OCI-LY7 (cell line): ENCODE results near the gene YWHAQ. TPM values are rescaled to one million over a fixed set of nuclear protein-coding genes. Genes with fewer than 3 reads are reported as not detected.

Source experiments
- BruUV-seq: library from RNA; stranded (reverse); fragments of 400-500 nt; replicated peaks from 2 replicates; lab custom pipeline; 2021; lab: Mats Ljungman, UMichigan
- CTCF ChIA-PET: fragments of 300-600 bp; sonication (Branson Sonifier 250); formaldehyde crosslinking; loops from one replicate; lab custom pipeline; 2022; ENCODE audit warnings: antibody characterized with exemption; ENCODE audit not compliant: unreplicated experiment; lab: Charles Lee
- POLR2A ChIA-PET: fragments of 300-600 bp; sonication (Branson Sonifier 250); formaldehyde crosslinking; loops from one replicate; lab custom pipeline; 2022; ENCODE audit warnings: antibody characterized with exemption; lab: Charles Lee
- DNase-seq: peaks from one replicate; pipeline ENCODE4 v3.0.0-alpha.2; 2015; ENCODE audit warnings: low spot score
- H2AFZ ChIP-seq: fragments of 200-600 bp; sonication (generic), shearing (Covaris generic); 2 replicates; pipeline ENCODE4 v1.6.1; 2014; ENCODE audit warnings: mild to moderate bottlenecking, antibody characterized with exemption, low read length, moderate library complexity
- H3K27ac ChIP-seq: fragments of 200-600 bp; sonication (generic); 2 replicates; pipeline ENCODE4 v1.5.1; 2014; ENCODE audit warnings: mixed run types, low read depth, mild to moderate bottlenecking, moderate library complexity, low read length, inconsistent platforms; ENCODE audit not compliant: poor library complexity, severe bottlenecking
- H3K36me3 ChIP-seq: fragments of 200-600 bp; sonication (generic); 2 replicates; pipeline ENCODE4 v1.6.1; 2014; ENCODE audit warnings: mild to moderate bottlenecking, antibody characterized with exemption, low read length, moderate library complexity, mixed read lengths; ENCODE audit not compliant: insufficient read depth
- H3K4me1 ChIP-seq: fragments of 200-600 bp; sonication (generic); 2 replicates; pipeline ENCODE4 v1.5.1; 2014; ENCODE audit warnings: mild to moderate bottlenecking, low read length; ENCODE audit not compliant: insufficient read depth, poor library complexity, severe bottlenecking
- H3K4me2 ChIP-seq: fragments of 200-600 bp; sonication (generic); 2 replicates; pipeline ENCODE4 v1.6.1; 2014; ENCODE audit warnings: mild to moderate bottlenecking, low read length
- H3K4me3 ChIP-seq: fragments of 200-600 bp; sonication (generic); 2 replicates; pipeline ENCODE4 v1.5.1; 2014; ENCODE audit warnings: mild to moderate bottlenecking, low read depth, low read length; ENCODE audit not compliant: poor library complexity, severe bottlenecking
- H3K79me2 ChIP-seq: fragments of 200-600 bp; sonication (generic); 2 replicates; pipeline ENCODE4 v1.6.1; 2016; ENCODE audit warnings: low read depth, mild to moderate bottlenecking, low read length, moderate library complexity, mixed read lengths; ENCODE audit not compliant: insufficient read depth
- H3K9me2 ChIP-seq: fragments of 200-600 bp; sonication (generic); 2 replicates; pipeline ENCODE4 v1.6.1; 2016; ENCODE audit warnings: mild to moderate bottlenecking, low read length, mixed read lengths; ENCODE audit not compliant: insufficient read depth
- H3K9me3 ChIP-seq: fragments of 200-600 bp; sonication (generic); 2 replicates; pipeline ENCODE4 v1.6.1; 2014; ENCODE audit warnings: mild to moderate bottlenecking, mixed run types, low read length, mixed read lengths
- H4K20me1 ChIP-seq: fragments of 200-600 bp; sonication (generic); 2 replicates; pipeline ENCODE4 v1.6.1; 2014; ENCODE audit warnings: mild to moderate bottlenecking, antibody characterized with exemption, low read length, moderate library complexity, mixed read lengths; ENCODE audit not compliant: insufficient read depth
- EZH2phosphoT487 ChIP-seq: fragments of 200-600 bp; sonication (generic); IDR thresholded peaks from 2 replicates; pipeline ENCODE4 v1.6.1; 2018; ENCODE audit warnings: low read depth, borderline replicate concordance, mild to moderate bottlenecking, mixed run types, antibody characterized with exemption, low read length, moderate library complexity, mixed read lengths
- intact Hi-C: fragments of 100-400 bp; cut with micrococcal nuclease; formaldehyde crosslinking; loops from one replicate; pipeline ENCODE4 v1.10.0; 2022; ENCODE audit not compliant: unreplicated experiment
- total RNA-seq, 2 experiments: library from RNA; depleted of rRNA in 1 of 2; stranded (reverse); fragments of >200 nt in 1 of 2; shearing (Covaris generic) in 1 of 2; gene quantifications; 2 replicates each; pipeline ENCODE4 v1.2.3, GENCODE V29; 2014 to 2022
- TF ChIP-seq, protein P1 (sequence below): fragments of 200-600 bp; sonication (generic); conservative IDR thresholded peaks from 2 replicates; pipeline ENCODE4 v1.5.1; 2014; ENCODE audit warnings: mild to moderate bottlenecking, antibody characterized with exemption, low read length, moderate library complexity, mixed read lengths

YWHAQ gene
- total RNA-seq, 2 experiments from 2014 or later: 181 to 252 TPM

DNA sequence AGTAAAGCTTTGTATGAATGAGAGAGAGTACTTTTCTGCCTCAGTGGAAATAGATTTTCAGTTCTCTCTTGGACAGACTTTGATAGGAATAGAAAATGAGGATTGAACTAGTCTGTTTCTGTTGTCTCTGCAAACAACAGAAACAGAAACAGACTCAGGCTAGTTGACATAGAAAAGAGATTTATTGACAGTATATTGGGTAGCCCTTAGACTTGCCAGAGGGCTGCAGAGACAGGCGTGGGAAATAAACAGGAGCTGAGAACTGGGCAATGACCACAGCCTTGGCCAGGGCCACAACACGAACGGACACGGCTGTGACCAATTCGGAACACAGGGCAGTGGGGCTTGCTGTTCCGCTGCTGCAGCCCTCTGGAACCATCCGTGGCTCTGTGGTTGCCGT is 30.5 kb upstream of the YWHAQ start:
- Histone ChIP-seq H3K79me2 (no peaks in the 10 kb centered on the region), H3K4me1 (no peaks in the 10 kb centered on the region), H4K20me1 (no peaks in the 10 kb centered on the region), H2AFZ (no peak overlapping the region), H3K4me2 (no peak overlapping the region), H3K9me2 (no peaks in the 10 kb centered on the region), H3K9me3 (no peaks in the 10 kb centered on the region), H3K4me3 (no peak overlapping the region), H3K27ac (no peak overlapping the region), H3K36me3 (no peaks in the 10 kb centered on the region)
- TF ChIP-seq EZH2phosphoT487: no peak
- TF ChIP-seq, protein P1, sequence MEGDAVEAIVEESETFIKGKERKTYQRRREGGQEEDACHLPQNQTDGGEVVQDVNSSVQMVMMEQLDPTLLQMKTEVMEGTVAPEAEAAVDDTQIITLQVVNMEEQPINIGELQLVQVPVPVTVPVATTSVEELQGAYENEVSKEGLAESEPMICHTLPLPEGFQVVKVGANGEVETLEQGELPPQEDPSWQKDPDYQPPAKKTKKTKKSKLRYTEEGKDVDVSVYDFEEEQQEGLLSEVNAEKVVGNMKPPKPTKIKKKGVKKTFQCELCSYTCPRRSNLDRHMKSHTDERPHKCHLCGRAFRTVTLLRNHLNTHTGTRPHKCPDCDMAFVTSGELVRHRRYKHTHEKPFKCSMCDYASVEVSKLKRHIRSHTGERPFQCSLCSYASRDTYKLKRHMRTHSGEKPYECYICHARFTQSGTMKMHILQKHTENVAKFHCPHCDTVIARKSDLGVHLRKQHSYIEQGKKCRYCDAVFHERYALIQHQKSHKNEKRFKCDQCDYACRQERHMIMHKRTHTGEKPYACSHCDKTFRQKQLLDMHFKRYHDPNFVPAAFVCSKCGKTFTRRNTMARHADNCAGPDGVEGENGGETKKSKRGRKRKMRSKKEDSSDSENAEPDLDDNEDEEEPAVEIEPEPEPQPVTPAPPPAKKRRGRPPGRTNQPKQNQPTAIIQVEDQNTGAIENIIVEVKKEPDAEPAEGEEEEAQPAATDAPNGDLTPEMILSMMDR: no peak
- POLR2A ChIA-PET: no interaction called here
- no TSS peak for BruUV-seq
- DNase-seq: no peak
- intact Hi-C loops: no loop called here
- CTCF ChIA-PET: no interaction called here

DNA sequence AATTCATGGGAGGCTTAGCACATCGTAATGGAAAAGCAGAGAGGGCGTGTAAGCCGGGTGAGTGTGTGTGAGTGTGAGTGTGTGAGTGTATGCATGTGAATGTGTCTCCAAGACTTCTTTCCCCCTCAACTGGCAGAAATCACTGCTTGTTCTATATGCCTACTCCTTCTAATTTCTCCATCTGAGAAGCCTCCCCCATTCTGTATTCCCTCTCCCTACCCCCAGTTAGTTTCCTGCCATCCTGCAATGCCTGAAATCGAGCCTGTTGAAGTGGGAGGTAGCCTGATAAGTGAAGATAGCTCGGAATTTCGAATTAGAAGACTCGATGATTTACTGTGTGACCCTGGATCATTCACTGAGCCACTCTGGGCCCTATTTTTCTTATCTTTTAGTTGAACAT is 30.0 kb upstream of the YWHAQ start:
- H4K20me1 ChIP-seq: no peaks in the 10 kb centered on the region
- no peak for DNase-seq
- no peak overlapping the region for H2AFZ ChIP-seq
- TF ChIP-seq, protein P1: no peak
- no peak for TF ChIP-seq EZH2phosphoT487
- H3K4me2 ChIP-seq: no peak overlapping the region
- H3K36me3 ChIP-seq: no peaks in the 10 kb centered on the region
- intact Hi-C loops: no loop called here
- H3K9me3 ChIP-seq: no peaks in the 10 kb centered on the region
- no peak overlapping the region for H3K4me3 ChIP-seq
- no peaks in the 10 kb centered on the region for H3K9me2 ChIP-seq
- H3K79me2 ChIP-seq: no peaks in the 10 kb centered on the region
- CTCF ChIA-PET: no interaction called here
- BruUV-seq: no TSS peak
- POLR2A ChIA-PET: no interaction called here
- no peaks in the 10 kb centered on the region for H3K4me1 ChIP-seq
- no peak overlapping the region for H3K27ac ChIP-seq

DNA sequence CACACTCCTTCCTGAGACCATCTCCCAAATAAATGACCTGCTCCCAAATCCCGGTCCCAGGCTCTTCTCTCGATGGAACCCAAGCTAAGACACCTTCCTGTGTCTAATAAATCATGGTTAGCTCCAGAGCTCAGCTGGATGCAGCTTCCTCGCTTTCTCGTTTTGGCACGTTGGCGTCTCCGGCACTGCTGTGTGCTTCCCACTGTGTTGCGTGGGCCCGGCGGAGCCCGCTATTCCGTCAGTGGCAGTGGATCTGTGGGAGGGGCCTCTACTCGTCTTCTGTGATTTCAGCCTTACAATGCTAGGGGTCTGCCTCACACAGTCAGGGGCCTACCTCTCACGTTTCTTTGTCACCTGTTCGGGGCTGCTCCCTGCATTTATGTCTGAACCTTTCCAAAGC is 29.4 kb upstream of the YWHAQ start:
- H4K20me1 ChIP-seq: no peaks in the 10 kb centered on the region
- no TSS peak for BruUV-seq
- CTCF ChIA-PET: no interaction called here
- H3K9me3 ChIP-seq: no peaks in the 10 kb centered on the region
- H2AFZ ChIP-seq: no peak overlapping the region
- TF ChIP-seq, protein P1: no peak
- TF ChIP-seq EZH2phosphoT487: no peak
- H3K27ac ChIP-seq: no peak overlapping the region
- H3K36me3 ChIP-seq: no peaks in the 10 kb centered on the region
- no peaks in the 10 kb centered on the region for H3K79me2 ChIP-seq
- POLR2A ChIA-PET: no interaction called here
- no peaks in the 10 kb centered on the region for H3K4me1 ChIP-seq
- DNase-seq: no peak
- H3K9me2 ChIP-seq: no peaks in the 10 kb centered on the region
- no peak overlapping the region for H3K4me3 ChIP-seq
- H3K4me2 ChIP-seq: no peak overlapping the region
- intact Hi-C loops: no loop called here
